Prostate gland (tissue), 2 donors: Measurements from ENCODE around the gene RAB24.

Experiments
- POLR2A ChIP-seq: fragments of 450-650 bp; IDR thresholded peaks from one replicate; pipeline ENCODE4 v1.6.1; 2016; ENCODE audit warnings: antibody characterized with exemption, mild to moderate bottlenecking
- POLR2AphosphoS5 ChIP-seq: sonication (generic); formaldehyde crosslinking; IDR thresholded peaks from one replicate; pipeline ENCODE4 v1.6.1; 2017; ENCODE audit warnings: antibody characterized with exemption
- TF ChIP-seq, protein P1 (sequence below), 4 experiments: fragments of 200-600 bp in 2 of 4; fragments of 450-650 bp in 2 of 4; sonication (generic) in 2 of 4; IDR thresholded peaks; 1 replicate in 3 of 4; 2 replicates in 1 of 4; pipeline ENCODE4 v1.5.1; 2016 to 2019; ENCODE audit warnings: antibody characterized with exemption in 4 of 4, mild to moderate bottlenecking in 2 of 4, moderate library complexity in 2 of 4

GRCh38 chr5:177310757-177311391 lies 7.4 kb upstream of the RAB24 start:
- TF ChIP-seq, protein P1, sequence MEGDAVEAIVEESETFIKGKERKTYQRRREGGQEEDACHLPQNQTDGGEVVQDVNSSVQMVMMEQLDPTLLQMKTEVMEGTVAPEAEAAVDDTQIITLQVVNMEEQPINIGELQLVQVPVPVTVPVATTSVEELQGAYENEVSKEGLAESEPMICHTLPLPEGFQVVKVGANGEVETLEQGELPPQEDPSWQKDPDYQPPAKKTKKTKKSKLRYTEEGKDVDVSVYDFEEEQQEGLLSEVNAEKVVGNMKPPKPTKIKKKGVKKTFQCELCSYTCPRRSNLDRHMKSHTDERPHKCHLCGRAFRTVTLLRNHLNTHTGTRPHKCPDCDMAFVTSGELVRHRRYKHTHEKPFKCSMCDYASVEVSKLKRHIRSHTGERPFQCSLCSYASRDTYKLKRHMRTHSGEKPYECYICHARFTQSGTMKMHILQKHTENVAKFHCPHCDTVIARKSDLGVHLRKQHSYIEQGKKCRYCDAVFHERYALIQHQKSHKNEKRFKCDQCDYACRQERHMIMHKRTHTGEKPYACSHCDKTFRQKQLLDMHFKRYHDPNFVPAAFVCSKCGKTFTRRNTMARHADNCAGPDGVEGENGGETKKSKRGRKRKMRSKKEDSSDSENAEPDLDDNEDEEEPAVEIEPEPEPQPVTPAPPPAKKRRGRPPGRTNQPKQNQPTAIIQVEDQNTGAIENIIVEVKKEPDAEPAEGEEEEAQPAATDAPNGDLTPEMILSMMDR (IDR thresholded peaks at IDR 0.05): no peak
- no peak for TF ChIP-seq POLR2A
- TF ChIP-seq POLR2AphosphoS5: no peak
